Neuronal stem cell (in vitro differentiated cells): ENCODE data around the gene PTPRG.

Experiments
- DNase-seq: peaks from one replicate; pipeline ENCODE4 v3.0.0-alpha.2; 2013; ENCODE audit warnings: low spot score
- H2AFZ ChIP-seq: one replicate; pipeline ENCODE4 v1.6.1; 2013; ENCODE audit warnings: mild to moderate bottlenecking, low read length, inconsistent platforms
- H2AK5ac ChIP-seq: 2 replicates; pipeline ENCODE4 v1.6.1; 2013; ENCODE audit warnings: low read depth, mild to moderate bottlenecking, inconsistent platforms, low read length, moderate library complexity, mixed read lengths
- H2BK120ac ChIP-seq: 2 replicates; pipeline ENCODE4 v1.6.1; 2013; ENCODE audit warnings: low read depth, mild to moderate bottlenecking, inconsistent platforms, low read length, moderate library complexity, mixed read lengths
- H2BK12ac ChIP-seq: one replicate; pipeline ENCODE4 v1.6.1; 2013; ENCODE audit warnings: low read length, inconsistent platforms
- H2BK15ac ChIP-seq: 2 replicates; pipeline ENCODE4 v1.6.1; 2013; ENCODE audit warnings: mild to moderate bottlenecking, low read length, inconsistent platforms, mixed read lengths
- H2BK5ac ChIP-seq: one replicate; pipeline ENCODE4 v1.6.1; 2013; ENCODE audit warnings: inconsistent platforms, mild to moderate bottlenecking, low read length, moderate library complexity
- H3K14ac ChIP-seq: one replicate; pipeline ENCODE4 v1.6.1; 2013; ENCODE audit warnings: low read length, inconsistent platforms
- H3K18ac ChIP-seq: 2 replicates; pipeline ENCODE4 v1.6.1; 2013; ENCODE audit warnings: low read length, inconsistent platforms
- H3K23ac ChIP-seq: 2 replicates; pipeline ENCODE4 v1.6.1; 2013; ENCODE audit warnings: low read depth, mild to moderate bottlenecking, mixed read lengths, low read length, inconsistent platforms; ENCODE audit not compliant: poor library complexity
- H3K27ac ChIP-seq: replicated peaks from 3 replicates; pipeline ENCODE4 v1.5.1; 2013; ENCODE audit warnings: low read length, inconsistent platforms
- H3K27me3 ChIP-seq, 3 experiments: 2 replicates each; pipeline ENCODE4 v1.6.1; 2013; ENCODE audit warnings: low read length in 3 of 3, mild to moderate bottlenecking in 2 of 3, inconsistent platforms in 1 of 3, low read depth in 1 of 3, mixed read lengths in 1 of 3, moderate library complexity in 1 of 3; ENCODE audit not compliant: control insufficient read depth in 3 of 3, insufficient read depth in 3 of 3
- H3K36me3 ChIP-seq, 2 donors: replicated peaks in 1 of 2; 2 replicates each; pipeline ENCODE4 v1.6.1; 2013; ENCODE audit warnings: low read length in 2 of 2; ENCODE audit not compliant: control insufficient read depth in 2 of 2, insufficient read depth in 2 of 2
- H3K4ac ChIP-seq: 2 replicates; pipeline ENCODE4 v1.6.1; 2013; ENCODE audit warnings: inconsistent platforms, mild to moderate bottlenecking, low read length, moderate library complexity
- H3K4me1 ChIP-seq, 2 donors: 1 replicate in 1 of 2; 2 replicates in 1 of 2; pipeline ENCODE4 v1.6.1; 2013; ENCODE audit warnings: low read length in 2 of 2, low read depth in 1 of 2; ENCODE audit not compliant: control insufficient read depth in 2 of 2, insufficient read depth in 1 of 2
- H3K4me2 ChIP-seq: one replicate; pipeline ENCODE4 v1.6.1; 2013; ENCODE audit warnings: mild to moderate bottlenecking, low read length, inconsistent platforms; ENCODE audit not compliant: insufficient read depth, poor library complexity, severe bottlenecking
- H3K4me3 ChIP-seq, 2 donors: 2 replicates each; pipeline ENCODE4 v1.5.1; 2013; ENCODE audit warnings: low read length in 2 of 2, mild to moderate bottlenecking in 2 of 2, inconsistent platforms in 1 of 2, moderate library complexity in 1 of 2
- H3K79me1 ChIP-seq: one replicate; pipeline ENCODE4 v1.6.1; 2013; ENCODE audit warnings: low read depth, mild to moderate bottlenecking, inconsistent platforms, low read length, moderate library complexity
- H3K9ac ChIP-seq: one replicate; pipeline ENCODE4 v1.6.1; 2013; ENCODE audit warnings: mild to moderate bottlenecking, low read depth, low read length, inconsistent platforms; ENCODE audit not compliant: poor library complexity
- H3K9me3 ChIP-seq, 2 donors: replicated peaks in 1 of 2; 2 replicates each; pipeline versions ENCODE3 to v1.6.1; 2013; ENCODE audit warnings: low read length in 2 of 2, mild to moderate bottlenecking in 2 of 2, inconsistent platforms in 1 of 2, low read depth in 1 of 2, mixed read lengths in 1 of 2, moderate library complexity in 1 of 2; ENCODE audit not compliant: control insufficient read depth in 2 of 2, insufficient read depth in 1 of 2
- H4K8ac ChIP-seq: one replicate; pipeline ENCODE4 v1.6.1; 2013; ENCODE audit warnings: low read depth, mild to moderate bottlenecking, inconsistent platforms, low read length, moderate library complexity
- H4K91ac ChIP-seq: one replicate; pipeline ENCODE4 v1.6.1; 2013; ENCODE audit warnings: low read length, low read depth, mild to moderate bottlenecking, inconsistent platforms; ENCODE audit not compliant: poor library complexity
- WGBS, 2 donors: extraction: QIAGEN DNeasy Blood & Tissue Kit; methylation state at CpG; one replicate each; pipeline ENCODE4 v1.1.7; 2013; ENCODE audit warnings: missing lambda C conversion rate in 2 of 2, mixed read lengths in 1 of 2; ENCODE audit not compliant: insufficient read length in 2 of 2, insufficient replicate concordance in 1 of 2; ENCODE audit errors: extremely low coverage in 2 of 2; 5-methylcytosine and 5-hydroxymethylcytosine counted together

Gene PTPRG

DNA sequence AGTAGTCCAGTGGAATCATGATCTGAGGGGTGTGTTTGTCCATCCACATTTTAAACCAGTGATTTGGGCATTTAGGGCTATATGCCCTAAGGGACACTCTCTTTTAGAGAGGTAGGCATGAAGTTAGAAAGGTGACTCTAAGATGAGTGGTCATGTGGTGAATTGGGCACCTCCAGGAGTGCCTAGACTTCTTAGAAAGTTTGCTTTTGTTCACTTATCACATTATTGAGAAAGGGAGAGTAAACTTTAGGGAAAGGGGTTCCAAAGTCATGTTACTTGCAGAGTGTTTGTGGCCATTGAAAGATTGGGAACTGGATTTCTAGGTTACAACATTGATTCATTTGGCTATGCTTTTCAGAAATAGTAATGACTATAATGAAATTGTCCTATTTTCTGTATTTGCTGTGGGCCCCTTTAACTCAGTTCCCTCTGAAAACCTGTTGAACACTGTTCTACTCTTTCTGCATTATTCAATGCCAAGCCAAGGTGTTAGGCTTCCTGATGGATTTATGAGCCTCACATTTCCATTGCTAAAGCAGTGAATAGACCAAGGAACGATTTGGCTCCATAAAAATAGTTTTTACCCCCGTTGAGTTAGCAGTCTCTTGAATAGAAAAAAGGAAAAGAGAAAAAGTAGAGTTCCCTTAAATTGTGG, 169.3 kb downstream of the PTPRG start:
- H4K8ac ChIP-seq: no peak overlapping the region

GRCh38 chr3:61733000-61733399, 171.6 kb downstream of the PTPRG start:
- no CpG with 5 or more reads among the region's 1 CpG for WGBS, 2 donors
- Histone ChIP-seq H3K23ac (no peak overlapping the region), H2BK15ac (no peak overlapping the region), H2AFZ (no peak overlapping the region), H3K9me3 (no peaks in the 10 kb centered on the region), H4K91ac (no peak overlapping the region), H2BK120ac (no peak overlapping the region), H3K4me3 (no peak overlapping the region), H3K79me1 (peaks cover 3% of the 10 kb centered on the region), H2BK5ac (no peak overlapping the region), H3K4me2 (no peak overlapping the region), H3K9ac (no peak overlapping the region), H2AK5ac (no peak overlapping the region), H3K27ac (no peak overlapping the region), H3K4ac (no peak overlapping the region), H4K8ac (no peak overlapping the region), H3K27me3 (no peaks in the 10 kb centered on the region), H3K14ac (no peak overlapping the region), H3K4me1 (peaks cover 6 to 14% of the 10 kb centered on the region in 2 donors), H3K36me3 (no peaks in the 10 kb centered on the region), H3K18ac (no peak overlapping the region), H2BK12ac (no peak overlapping the region)
- DNase-seq: no peak

More for the DNA sequence above, 169.3 kb downstream of the PTPRG start:
- Histone ChIP-seq H3K14ac (no peak overlapping the region), H4K91ac (no peak overlapping the region), H2BK5ac (no peak overlapping the region), H2BK12ac (no peak overlapping the region), H2AK5ac (no peak overlapping the region), H3K4me3 (no peak overlapping the region), H3K9ac (no peak overlapping the region), H3K23ac (no peak overlapping the region), H2BK120ac (no peak overlapping the region), H3K27ac (no peak overlapping the region), H3K4me2 (no peak overlapping the region), H3K4ac (no peak overlapping the region), H3K18ac (no peak overlapping the region), H3K79me1 (peaks cover 3% of the 10 kb centered on the region), H3K36me3 (no peaks in the 10 kb centered on the region), H3K9me3 (no peaks in the 10 kb centered on the region), H2BK15ac (no peak overlapping the region), H3K27me3 (no peaks in the 10 kb centered on the region), H2AFZ (no peak overlapping the region), H3K4me1 (peaks cover 6 to 14% of the 10 kb centered on the region in 2 donors)
- no peak for DNase-seq
- WGBS, 2 donors: no CpG with 5 or more reads among the region's 2 CpGs

DNA sequence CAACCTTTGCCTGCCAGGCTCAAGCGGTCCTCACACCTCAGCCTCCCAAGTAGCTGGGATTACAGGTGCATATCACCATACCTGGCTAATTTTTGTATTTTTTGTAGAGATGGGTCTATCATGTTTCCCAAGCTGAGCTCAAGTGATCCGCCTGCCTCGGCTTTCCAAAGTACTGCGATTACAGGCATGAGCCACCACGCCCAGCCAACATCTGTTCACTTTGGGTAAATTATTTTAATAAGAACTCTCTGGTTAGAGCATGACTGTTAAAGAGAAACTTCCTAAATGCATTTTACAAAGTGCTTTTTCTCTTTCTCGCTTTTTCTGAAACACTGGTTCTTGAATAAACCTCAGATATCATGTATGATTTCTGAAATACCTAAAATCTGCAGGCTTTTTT, 172.5 kb downstream of the PTPRG start:
- H2BK120ac ChIP-seq: no peak overlapping the region
- no peaks in the 10 kb centered on the region for H3K9me3 ChIP-seq
- H3K18ac ChIP-seq: no peak overlapping the region
- no peak for DNase-seq
- H3K9ac ChIP-seq: no peak overlapping the region
- no peak overlapping the region for H3K23ac ChIP-seq
- H3K27ac ChIP-seq: no peak overlapping the region
- no peaks in the 10 kb centered on the region for H3K36me3 ChIP-seq
- no peak overlapping the region for H4K8ac ChIP-seq
- no peak overlapping the region for H2AFZ ChIP-seq
- no CpG with 5 or more reads among the region's 6 CpGs for WGBS, 2 donors
- H2BK12ac ChIP-seq: no peak overlapping the region
- no peak overlapping the region for H2BK15ac ChIP-seq
- H3K4ac ChIP-seq: no peak overlapping the region
- H3K4me2 ChIP-seq: no peak overlapping the region
- peaks cover 3% of the 10 kb centered on the region for H3K79me1 ChIP-seq
- no peak overlapping the region for H2AK5ac ChIP-seq
- H3K4me3 ChIP-seq: no peak overlapping the region
- H2BK5ac ChIP-seq: no peak overlapping the region
- H3K14ac ChIP-seq: no peak overlapping the region
- peaks cover 6 to 14% of the 10 kb centered on the region in 2 donors for H3K4me1 ChIP-seq
- no peaks in the 10 kb centered on the region for H3K27me3 ChIP-seq
- no peak overlapping the region for H4K91ac ChIP-seq

GRCh38 chr3:61734749-61735686, 173.6 kb downstream of the PTPRG start:
- DNase-seq: no peak
- Histone ChIP-seq H2BK5ac (no peak overlapping the region), H3K14ac (no peak overlapping the region), H3K4me2 (no peak overlapping the region), H2BK15ac (no peak overlapping the region), H3K4ac (no peak overlapping the region), H3K27ac (no peak overlapping the region), H3K18ac (no peak overlapping the region), H3K9ac (no peak overlapping the region), H3K4me3 (no peak overlapping the region), H3K23ac (no peak overlapping the region), H3K27me3 (no peaks in the 10 kb centered on the region), H2AK5ac (no peak overlapping the region), H3K4me1 (peaks cover 1 to 12% of the 10 kb centered on the region in 2 donors), H2AFZ (peak overlapping the region; percentile 70), H2BK120ac (no peak overlapping the region), H3K36me3 (no peaks in the 10 kb centered on the region), H3K9me3 (no peaks in the 10 kb centered on the region), H3K79me1 (peaks cover 1% of the 10 kb centered on the region), H2BK12ac (no peak overlapping the region), H4K91ac (no peak overlapping the region), H4K8ac (no peak overlapping the region)
- no CpG with 5 or more reads among the region's 6 CpGs for WGBS, 2 donors
